Naive thymus-derived CD4-positive, alpha-beta T cell (primary cell): ENCODE results near the gene ANKRD23. TPM values are rescaled to one million over a fixed set of nuclear protein-coding genes. Genes with fewer than 3 reads are reported as not detected.
A peak's percentile ranks its signal among the peaks of the same experiment; 100 is the strongest.
"Not testable (repeated sequence)": the region's sequence is repeated elsewhere in the genome, so short reads cannot be mapped to it uniquely, and the experiment has no call there.

ENCODE experiments used
- ATAC-seq: fragments of 150-1000 bp; cut with Tn5 transposase; 2 replicates; pipeline ENCODE4 v1.10.0; 2021; ENCODE audit warnings: mild to moderate bottlenecking, moderate library complexity
- CTCF ChIA-PET: fragments of 350-600 bp; sonication (Branson Sonifier 250); formaldehyde crosslinking; loops from one replicate; lab custom pipeline; 2021; ENCODE audit warnings: antibody characterized with exemption; lab: Charles Lee
- POLR2A ChIA-PET: fragments of 350-600 bp; sonication (Branson Sonifier 250); formaldehyde crosslinking; loops from one replicate; lab custom pipeline; 2021; ENCODE audit warnings: antibody characterized with exemption, inconsistent platforms; lab: Charles Lee
- DNase-seq, 9 donors: peaks; one replicate each; pipeline versions ENCODE4 v3.0.0 to v3.0.0-alpha.2; 2020 to 2022; ENCODE audit warnings: mixed read lengths in 1 of 9
- H3K27ac ChIP-seq: one replicate; pipeline ENCODE4 v1.7.0; 2013; ENCODE audit warnings: mild to moderate bottlenecking, low read depth, low read length, moderate library complexity
- H3K27me3 ChIP-seq, 2 donors: one replicate each; pipeline ENCODE4 v1.7.0; 2013; ENCODE audit warnings: low read length in 2 of 2, mild to moderate bottlenecking in 2 of 2, moderate library complexity in 2 of 2; ENCODE audit not compliant: control insufficient read depth in 2 of 2, insufficient read depth in 2 of 2
- H3K36me3 ChIP-seq, 3 experiments: 1 replicate in 2 of 3; 2 replicates in 1 of 3; pipeline ENCODE4 v1.7.0; 2013; ENCODE audit warnings: low read length in 3 of 3, mild to moderate bottlenecking in 3 of 3, moderate library complexity in 1 of 3; ENCODE audit not compliant: insufficient read depth in 3 of 3, control insufficient read depth in 2 of 3
- H3K4me1 ChIP-seq, 2 donors: one replicate each; pipeline ENCODE4 v1.7.0; 2013; ENCODE audit warnings: low read length in 2 of 2, mild to moderate bottlenecking in 2 of 2, moderate library complexity in 1 of 2; ENCODE audit not compliant: control insufficient read depth in 2 of 2, insufficient read depth in 2 of 2
- H3K4me3 ChIP-seq: 2 replicates; pipeline ENCODE4 v1.7.0; 2013; ENCODE audit warnings: mild to moderate bottlenecking, low read length
- H3K9me3 ChIP-seq, 3 experiments: 1 replicate in 2 of 3; 2 replicates in 1 of 3; pipeline ENCODE4 v1.7.0; 2013; ENCODE audit warnings: low read length in 3 of 3; ENCODE audit not compliant: control insufficient read depth in 2 of 3
- H3K27ac Mint-ChIP-seq, 9 donors: one replicate each; pipeline ENCODE4 v1.8.0; 2020 to 2022; ENCODE audit warnings: mixed read lengths in 9 of 9, mild to moderate bottlenecking in 8 of 9, moderate library complexity in 5 of 9, inconsistent platforms in 2 of 9
- H3K27me3 Mint-ChIP-seq, 5 donors: one replicate each; pipeline ENCODE4 v1.8.0; 2021 to 2022; ENCODE audit warnings: mixed read lengths in 5 of 5, mild to moderate bottlenecking in 1 of 5
- H3K36me3 Mint-ChIP-seq, 5 donors: one replicate each; pipeline ENCODE4 v1.8.0; 2020 to 2022; ENCODE audit warnings: mixed read lengths in 5 of 5, mild to moderate bottlenecking in 3 of 5, inconsistent platforms in 1 of 5
- H3K4me1 Mint-ChIP-seq, 7 donors: one replicate each; pipeline ENCODE4 v1.8.0; 2020 to 2022; ENCODE audit warnings: mixed read lengths in 7 of 7, mild to moderate bottlenecking in 3 of 7, inconsistent platforms in 1 of 7
- H3K4me3 Mint-ChIP-seq, 10 donors: one replicate each; pipeline ENCODE4 v1.8.0; 2020 to 2022; ENCODE audit warnings: mild to moderate bottlenecking in 10 of 10, mixed read lengths in 10 of 10, moderate library complexity in 6 of 10, inconsistent platforms in 2 of 10
- H3K9me3 Mint-ChIP-seq, 11 donors: one replicate each; pipeline ENCODE4 v1.8.0; 2020 to 2022; ENCODE audit warnings: mixed read lengths in 11 of 11, mild to moderate bottlenecking in 4 of 11, inconsistent platforms in 1 of 11, moderate library complexity in 1 of 11
- intact Hi-C, 2 donors: fragments of 100-400 bp; cut with micrococcal nuclease; formaldehyde crosslinking; loops; one replicate each; pipeline ENCODE4 v1.15.1; 2023
- polyA plus RNA-seq, 2 donors: library from polyadenylated mRNA; unstranded; fragments of 300-500 nt; fragmentation: Illumina TruSeq; gene quantifications; one replicate each; pipeline ENCODE4 v1.2.3, GENCODE V29; 2021
- total RNA-seq, 6 experiments: library from RNA in 5 of 6; stranded (reverse) in 5 of 6; gene quantifications; 1 replicate in 5 of 6; 2 replicates in 1 of 6; pipeline ENCODE4 v1.2.3 and lab custom pipeline; 2021 to 2026

Gene ANKRD23
- total and polyA plus RNA-seq, 7 experiments from 2014 or later, result 0.64 to 19.8 (median 11.7) TPM

- ATAC-seq, result no peak
- Mint-ChIP-seq H3K4me3 (no peak overlapping the region), H3K27me3 (no peaks in the 10 kb centered on the region), H3K36me3 (peaks cover 0 to 11% (median 4%) of the 10 kb centered on the region in 5 donors), H3K9me3 (no peaks in the 10 kb centered on the region), H3K4me1 (peaks cover 0 to 4% (median 0%) of the 10 kb centered on the region in 7 donors), H3K27ac (no peak overlapping the region)
- Histone ChIP-seq H3K27ac (no peak overlapping the region), H3K4me3 (no peak overlapping the region), H3K9me3 (no peaks in the 10 kb centered on the region), H3K4me1 (peaks cover 4 to 16% of the 10 kb centered on the region in 2 donors), H3K27me3 (no peaks in the 10 kb centered on the region), H3K36me3 (peaks cover 0 to 35% (median 0%) of the 10 kb centered on the region in 3 experiments)
- intact Hi-C loops, result no loop called here
- DNase-seq, result no peak
- CTCF ChIA-PET, result no interaction called here
- POLR2A ChIA-PET, result no interaction called here
Measured at GRCh38 chr2:96797066-96797625, 46.7 kb downstream of the ANKRD23 start.

GRCh38 chr2:96796497-96796896 is 47.3 kb downstream of the ANKRD23 start:
- intact Hi-C loops, POLR2A ChIA-PET, DNase-seq, H3K4me1 Mint-ChIP-seq, H3K9me3 Mint-ChIP-seq, H3K27ac ChIP-seq, H3K4me3 Mint-ChIP-seq, H3K27ac Mint-ChIP-seq, H3K4me1 ChIP-seq, CTCF ChIA-PET, H3K4me3 ChIP-seq, ATAC-seq, H3K27me3 ChIP-seq, H3K9me3 ChIP-seq, H3K27me3 Mint-ChIP-seq: not testable (repeated sequence)
- peaks cover 0 to 11% (median 4%) of the 10 kb centered on the region in 5 donors for H3K36me3 Mint-ChIP-seq
- H3K36me3 ChIP-seq, result peaks cover 0 to 35% (median 0%) of the 10 kb centered on the region in 3 experiments

GRCh38 chr2:96795076-96795475 is 48.7 kb downstream of the ANKRD23 start:
- Histone ChIP-seq H3K27ac (no peak overlapping the region), H3K36me3 (peaks cover 0 to 33% (median 0%) of the 10 kb centered on the region in 3 experiments), H3K9me3 (no peaks in the 10 kb centered on the region), H3K4me1 (no peaks in the 10 kb centered on the region), H3K27me3 (no peaks in the 10 kb centered on the region), H3K4me3 (no peak overlapping the region)
- ChIA-PET POLR2A (no interaction called here), CTCF (no interaction called here)
- H3K36me3 Mint-ChIP-seq, result peaks cover 0 to 11% (median 4%) of the 10 kb centered on the region in 5 donors
- no peaks in the 10 kb centered on the region for H3K9me3 Mint-ChIP-seq
- peaks cover 0 to 4% (median 0%) of the 10 kb centered on the region in 7 donors for H3K4me1 Mint-ChIP-seq
- H3K27me3 Mint-ChIP-seq, result no peaks in the 10 kb centered on the region
- peak overlapping the region in 1 of 9 donors; percentile 5 for H3K27ac Mint-ChIP-seq
- H3K4me3 Mint-ChIP-seq, result no peak overlapping the region
- DNase-seq, result no peak
- ATAC-seq, result no peak
- intact Hi-C loops, result no loop called here

DNA sequence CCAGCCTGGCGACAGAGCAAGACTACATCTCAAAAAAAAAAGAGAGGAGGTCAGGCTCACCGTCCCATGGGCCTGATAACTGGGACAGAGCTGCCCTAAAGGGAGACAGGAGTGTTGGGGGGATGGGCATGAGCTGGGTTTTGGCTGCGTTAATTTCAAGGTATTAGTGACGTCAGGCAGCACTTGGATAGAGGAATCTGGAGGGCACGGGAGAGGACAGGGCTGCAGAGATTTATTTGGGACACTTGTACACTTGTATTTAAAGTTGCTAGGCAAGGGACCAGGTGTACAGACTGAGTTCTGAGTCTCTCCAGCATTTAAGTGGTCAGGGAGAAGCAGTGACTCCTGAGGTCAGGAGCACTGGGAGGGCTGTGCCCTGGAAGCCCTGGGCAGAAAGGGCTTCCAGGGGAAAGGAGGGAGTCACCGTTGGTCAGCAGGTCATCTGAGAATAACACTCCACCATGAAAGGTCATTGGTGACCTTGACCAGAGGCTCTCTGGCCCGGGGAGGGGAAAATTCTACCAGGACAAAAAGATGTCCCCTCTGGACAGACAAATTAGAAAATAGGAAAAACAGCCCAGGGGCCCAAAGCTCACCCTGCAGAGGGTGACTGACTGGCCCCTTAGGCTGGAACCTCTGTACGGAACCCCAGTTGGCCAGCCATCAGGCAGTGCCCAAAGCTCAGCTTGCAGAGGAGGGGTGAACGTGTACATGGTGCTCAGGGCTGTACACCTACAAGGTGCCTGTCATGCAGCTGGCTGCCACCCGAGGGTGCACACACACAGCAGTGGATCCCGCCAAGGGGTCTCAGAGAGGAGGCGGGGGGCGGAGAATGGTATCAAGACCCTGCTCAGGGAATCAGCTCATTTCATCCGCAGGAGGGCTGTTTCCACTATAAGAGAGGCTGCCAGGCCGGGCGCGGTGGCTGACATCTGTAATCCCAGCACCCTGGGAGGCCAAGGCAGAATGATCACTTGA is 50.8 kb downstream of the ANKRD23 start:
- Histone ChIP-seq H3K27ac (no peak overlapping the region), H3K27me3 (no peaks in the 10 kb centered on the region), H3K9me3 (no peaks in the 10 kb centered on the region), H3K4me1 (no peaks in the 10 kb centered on the region), H3K4me3 (no peak overlapping the region), H3K36me3 (peaks cover 0 to 12% (median 0%) of the 10 kb centered on the region in 3 experiments)
- H3K36me3 Mint-ChIP-seq, result peaks cover 0 to 3% (median 0%) of the 10 kb centered on the region in 5 donors
- CTCF ChIA-PET, result interaction anchor here (0.7 kb wide), 1 partner anchor 26 kb away, joined by 5 read pairs; no protein-coding TSS in a partner anchor
- no peaks in the 10 kb centered on the region for H3K9me3 Mint-ChIP-seq
- DNase-seq (no peak), ATAC-seq (no peak)
- H3K27me3 Mint-ChIP-seq, result no peaks in the 10 kb centered on the region
- POLR2A ChIA-PET, result no interaction called here
- peak overlapping the region in 2 of 9 donors; percentile 8 to 14 for H3K27ac Mint-ChIP-seq
- intact Hi-C loops, result no loop called here
- peaks cover 0 to 4% (median 0%) of the 10 kb centered on the region in 7 donors for H3K4me1 Mint-ChIP-seq
- H3K4me3 Mint-ChIP-seq, result no peak overlapping the region

DNA sequence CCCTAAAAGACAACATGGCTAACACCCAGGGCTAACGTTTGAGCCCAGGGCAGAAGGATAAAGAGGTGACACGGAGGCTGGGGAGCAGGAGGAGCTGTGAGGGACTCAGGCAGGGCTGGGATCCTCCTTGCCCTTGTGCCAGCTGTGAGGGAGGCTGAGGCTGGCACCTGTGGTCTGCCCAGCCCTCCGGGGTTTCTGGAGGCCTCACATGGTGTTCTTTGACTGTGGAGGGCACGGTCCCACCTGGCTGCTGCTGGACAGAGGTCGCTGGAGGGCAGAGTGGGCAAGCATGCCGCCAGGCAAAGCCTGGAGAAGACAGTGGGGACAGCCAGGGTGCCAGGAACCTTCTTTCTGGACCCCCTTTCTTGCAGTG is 54.6 kb downstream of the ANKRD23 start:
- Histone ChIP-seq H3K4me3 (no peak overlapping the region), H3K4me1 (no peaks in the 10 kb centered on the region), H3K9me3 (no peaks in the 10 kb centered on the region), H3K27ac (no peak overlapping the region), H3K27me3 (no peaks in the 10 kb centered on the region), H3K36me3 (no peaks in the 10 kb centered on the region)
- no peak overlapping the region for H3K4me3 Mint-ChIP-seq
- no peaks in the 10 kb centered on the region for H3K27me3 Mint-ChIP-seq
- no peaks in the 10 kb centered on the region for H3K9me3 Mint-ChIP-seq
- ATAC-seq, result no peak
- H3K36me3 Mint-ChIP-seq, result peaks cover 0 to 3% (median 0%) of the 10 kb centered on the region in 5 donors
- intact Hi-C loops, result no loop called here
- ChIA-PET CTCF (no interaction called here), POLR2A (no interaction called here)
- H3K27ac Mint-ChIP-seq, result peak overlapping the region in 1 of 9 donors; percentile 46
- DNase-seq, result no peak
- peaks cover 0 to 6% (median 0%) of the 10 kb centered on the region in 7 donors for H3K4me1 Mint-ChIP-seq

DNA sequence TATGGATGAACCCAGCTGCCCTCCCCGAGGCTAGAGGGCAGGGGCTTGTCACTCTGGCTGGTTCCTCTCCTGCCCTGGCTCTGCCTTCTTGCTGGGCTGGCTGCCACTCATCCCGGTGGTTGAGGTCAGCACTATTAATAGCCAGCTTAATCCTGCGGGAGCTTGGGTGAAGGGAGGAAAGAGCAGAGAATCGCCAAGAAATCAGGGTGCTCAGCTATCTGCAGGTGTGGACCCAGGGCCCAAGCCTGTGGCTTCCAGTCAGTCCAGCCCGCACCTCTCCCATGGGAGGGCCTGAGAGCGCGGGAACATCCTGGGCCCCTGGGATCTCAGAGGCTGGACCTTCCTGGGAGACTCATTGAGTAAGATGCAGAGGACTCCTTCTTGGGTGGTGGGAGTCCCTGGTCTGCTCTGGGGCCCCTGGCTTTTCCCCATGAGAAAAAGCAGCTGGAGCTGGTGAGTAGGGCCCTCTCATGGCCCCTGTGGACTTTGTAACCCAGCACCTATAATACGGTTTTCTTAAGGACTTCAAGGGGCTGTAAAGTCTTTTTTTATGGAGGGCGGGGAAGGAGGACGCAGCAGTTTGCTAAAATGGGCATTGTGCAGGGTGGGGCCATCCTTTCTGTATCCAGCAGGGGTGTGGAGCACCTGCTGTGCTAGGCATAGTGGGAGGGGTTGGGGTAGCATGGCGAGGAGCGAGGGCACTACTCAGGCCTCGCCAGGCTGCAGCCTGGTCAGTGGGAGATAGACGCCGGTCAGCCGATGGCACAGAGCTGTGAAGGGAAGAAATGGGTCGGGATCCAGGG is 55.2 kb downstream of the ANKRD23 start:
- Histone ChIP-seq H3K36me3 (no peaks in the 10 kb centered on the region), H3K4me3 (no peak overlapping the region), H3K4me1 (no peaks in the 10 kb centered on the region), H3K27me3 (no peaks in the 10 kb centered on the region), H3K9me3 (no peaks in the 10 kb centered on the region), H3K27ac (no peak overlapping the region)
- intact Hi-C loops, result no loop called here
- DNase-seq (no peak), ATAC-seq (no peak)
- no peak overlapping the region for H3K4me3 Mint-ChIP-seq
- peaks cover 0 to 3% (median 0%) of the 10 kb centered on the region in 5 donors for H3K36me3 Mint-ChIP-seq
- POLR2A ChIA-PET, result interaction anchor here (1.6 kb wide), 1 partner anchor 15 kb away, joined by 5 read pairs; no protein-coding TSS in a partner anchor
- H3K4me1 Mint-ChIP-seq, result peaks cover 0 to 6% (median 0%) of the 10 kb centered on the region in 7 donors
- CTCF ChIA-PET, result no interaction called here
- no peaks in the 10 kb centered on the region for H3K27me3 Mint-ChIP-seq
- peak overlapping the region in 1 of 9 donors; percentile 41 for H3K27ac Mint-ChIP-seq
- no peaks in the 10 kb centered on the region for H3K9me3 Mint-ChIP-seq
